GM12878 (cell line): ENCODE data around the gene DIS3L. TPM values are rescaled to one million over a fixed set of nuclear protein-coding genes. Genes with fewer than 3 reads are reported as not detected.

Experiments used
- ATAC-seq: fragments of 200-7000 bp; cut with Tn5 transposase; 3 replicates; pipeline ENCODE4 v1.9.1; 2020; ENCODE audit warnings: mild to moderate bottlenecking, moderate library complexity
- BruUV-seq: library from RNA; stranded (reverse); fragments of 400-500 nt; replicated peaks from 2 replicates; lab custom pipeline; 2021; lab: Mats Ljungman, UMichigan
- CTCF ChIA-PET: fragments of 300-600 bp; sonication (Branson Sonifier 250); formaldehyde crosslinking; extraction: SDS; loops from one replicate; lab custom pipeline; 2021; ENCODE audit warnings: inconsistent platforms; lab: Yijun Ruan, JAX
- POLR2A ChIA-PET: fragments of 350-600 bp; formaldehyde crosslinking; extraction: SDS; loops from one replicate; lab custom pipeline; 2021; ENCODE audit warnings: inconsistent platforms; lab: Charles Lee
- RAD21 ChIA-PET: fragments of 300-600 bp; sonication (Branson Sonifier 250); formaldehyde crosslinking; loops from one replicate; lab custom pipeline; 2023; ENCODE audit warnings: antibody characterized with exemption; ENCODE audit not compliant: unreplicated experiment; lab: Charles Lee
- SMC1A ChIA-PET: fragments of 300-600 bp; sonication (Branson Sonifier 250); formaldehyde crosslinking; loops from one replicate; lab custom pipeline; 2023; ENCODE audit not compliant: unreplicated experiment, uncharacterized antibody; lab: Charles Lee
- DNase-seq: peaks from one replicate; pipeline ENCODE4 v3.0.0-alpha.2; 2011; ENCODE audit warnings: low read depth, low spot score
- FAIRE-seq: peaks from 3 replicates; lab custom pipeline; 2011; peaks lifted over from hg19 to GRCh38; lab: Jason Lieb, UNC
- H2AFZ ChIP-seq: 2 replicates; pipeline ENCODE4 v1.6.0; 2011; ENCODE audit warnings: low read depth, low read length, control low read depth; ENCODE audit not compliant: control insufficient read depth
- H3K27ac ChIP-seq: 2 replicates; pipeline ENCODE4 v1.5.1; 2011; ENCODE audit warnings: control low read depth; ENCODE audit not compliant: control insufficient read depth, insufficient read depth
- H3K27me3 ChIP-seq, 2 experiments: replicated peaks in 1 of 2; 2 replicates each; pipeline versions ENCODE4 v1.6.0 to v1.6.1; 2011; ENCODE audit warnings: low read length in 1 of 2; ENCODE audit not compliant: control insufficient read depth in 2 of 2, insufficient read depth in 2 of 2
- H3K36me3 ChIP-seq, 2 experiments: 2 replicates each; pipeline ENCODE4 v1.5.1; 2011; ENCODE audit warnings: low read length in 1 of 2; ENCODE audit not compliant: control insufficient read depth in 2 of 2, insufficient read depth in 2 of 2
- H3K4me1 ChIP-seq: 2 replicates; pipeline ENCODE4 v1.6.1; 2011; ENCODE audit warnings: mild to moderate bottlenecking, low read length, moderate library complexity, mixed read lengths; ENCODE audit not compliant: control insufficient read depth, insufficient read depth
- H3K4me2 ChIP-seq: 2 replicates; pipeline ENCODE4 v1.6.0; 2011; ENCODE audit warnings: control low read depth; ENCODE audit not compliant: control insufficient read depth, insufficient read depth
- H3K4me3 ChIP-seq: fragments of 200-600 bp; sonication (generic); 2 replicates; pipeline ENCODE4 v1.5.1; 2016
- H3K79me2 ChIP-seq: 2 replicates; pipeline ENCODE4 v1.6.0; 2011; ENCODE audit warnings: low read length; ENCODE audit not compliant: control insufficient read depth, insufficient read depth
- H3K9ac ChIP-seq: 2 replicates; pipeline ENCODE4 v1.8.0; 2011; ENCODE audit warnings: low read length, control low read depth, mixed read lengths; ENCODE audit not compliant: control insufficient read depth, insufficient read depth
- H3K9me3 ChIP-seq: replicated peaks from 3 replicates; pipeline ENCODE4 v1.5.1; 2011; ENCODE audit warnings: mild to moderate bottlenecking, low read length; ENCODE audit not compliant: control insufficient read depth, insufficient read depth
- H4K20me1 ChIP-seq: 2 replicates; pipeline ENCODE4 v1.6.0; 2011; ENCODE audit not compliant: control insufficient read depth, insufficient read depth
- ASH2L ChIP-seq: fragments of 300-600, 200-600 bp; sonication (generic); IDR thresholded peaks from 2 replicates; pipeline ENCODE4 v1.6.1; 2017; ENCODE audit warnings: low read depth, mild to moderate bottlenecking, borderline replicate concordance
- CBX3 ChIP-seq: fragments of 200-600 bp; sonication (generic); IDR thresholded peaks from 2 replicates; pipeline ENCODE4 v1.6.1; 2016; ENCODE audit warnings: low read depth, borderline replicate concordance
- CHD2 ChIP-seq: IDR thresholded peaks from 2 replicates; pipeline ENCODE4 v1.6.1; 2011; ENCODE audit warnings: low read depth, low read length, improper control_type of control experiment, borderline replicate concordance
- MEF2A ChIP-seq: IDR thresholded peaks from 2 replicates; pipeline ENCODE4 v1.6.1; 2011; ENCODE audit warnings: low read depth, mild to moderate bottlenecking, low read length, moderate library complexity; ENCODE audit not compliant: insufficient read depth
- MTA2 ChIP-seq: fragments of 450-650 bp; IDR thresholded peaks from 2 replicates; pipeline ENCODE4 v1.6.1; 2016; ENCODE audit warnings: low read depth, mild to moderate bottlenecking, moderate library complexity
- MTA3 ChIP-seq: IDR thresholded peaks from 2 replicates; pipeline ENCODE4 v1.6.1; 2012; ENCODE audit warnings: low read length, inconsistent platforms, borderline replicate concordance
- NFXL1 ChIP-seq: fragments of 450-650 bp; IDR thresholded peaks from 2 replicates; pipeline ENCODE4 v1.6.1; 2017; ENCODE audit warnings: antibody characterized with exemption, mild to moderate bottlenecking, borderline replicate concordance
- PAX8 ChIP-seq: fragments of 450-650 bp; IDR thresholded peaks from 2 replicates; pipeline ENCODE4 v1.6.1; 2017; ENCODE audit warnings: mild to moderate bottlenecking, moderate library complexity
- RAD21 ChIP-seq: IDR thresholded peaks from 2 replicates; pipeline ENCODE4 v1.6.1; 2011; ENCODE audit warnings: mild to moderate bottlenecking, low read depth, low read length, moderate library complexity; ENCODE audit not compliant: insufficient read depth
- RBBP5 ChIP-seq: fragments of 200-600 bp; sonication (generic); conservative IDR thresholded peaks from 2 replicates; pipeline ENCODE4 v1.6.1; 2016
- SMARCA5 ChIP-seq: fragments of 450-650 bp; IDR thresholded peaks from 2 replicates; pipeline ENCODE4 v1.6.1; 2017; ENCODE audit warnings: mild to moderate bottlenecking
- STAT1 ChIP-seq: fragments of 450-650 bp; conservative IDR thresholded peaks from 2 replicates; pipeline ENCODE4 v1.6.1; 2014; ENCODE audit warnings: antibody characterized with exemption, mild to moderate bottlenecking
- STAT3 ChIP-seq: IDR thresholded peaks from 2 replicates; pipeline ENCODE4 v1.6.1; 2011; ENCODE audit warnings: low read depth, low read length, improper control_type of control experiment
- TBL1XR1 ChIP-seq: IDR thresholded peaks from 2 replicates; pipeline ENCODE4 v1.6.1; 2012; ENCODE audit warnings: low read depth, low read length, improper control_type of control experiment
- ZNF207 ChIP-seq: fragments of 450-650 bp; IDR thresholded peaks from 2 replicates; pipeline ENCODE4 v1.6.1; 2014; ENCODE audit warnings: antibody characterized with exemption, mild to moderate bottlenecking, borderline replicate concordance
- ZNF687 ChIP-seq: fragments of 450-650 bp; IDR thresholded peaks from 2 replicates; pipeline ENCODE4 v1.6.1; 2017; ENCODE audit warnings: mild to moderate bottlenecking, moderate library complexity
- ZZZ3 ChIP-seq: IDR thresholded peaks from 2 replicates; pipeline ENCODE4 v1.6.1; 2011; ENCODE audit warnings: low read depth; ENCODE audit not compliant: control insufficient read depth, insufficient read length
- WGBS: methylation state at CpG from one replicate; pipeline ENCODE4 v1.1.6; 2016; ENCODE audit warnings: low lambda C conversion rate; ENCODE audit not compliant: insufficient replicate concordance, insufficient coverage; ENCODE audit errors: missing lambda C conversion rate; 5-methylcytosine and 5-hydroxymethylcytosine counted together
- in situ Hi-C: fragments of 300-500 bp; cut with MboI; formaldehyde crosslinking; loops from 9 replicates; pipeline ENCODE4 v1.14.3; 2018; ENCODE audit warnings: mixed read lengths
- intact Hi-C: fragments of 100-400 bp; cut with micrococcal nuclease; formaldehyde crosslinking; loops from one replicate; pipeline ENCODE4 v1.14.2; 2022; ENCODE audit not compliant: unreplicated experiment
- polyA plus RNA-seq, 11 experiments: library from polyadenylated mRNA; depleted of rRNA in 4 of 11; unstranded in 6 of 11; stranded (reverse) in 5 of 11; fragments of >200 nt; fragmentation: Nextera tagmentation in 4 of 11; fragmentation: Illumina TruSeq in 1 of 11; extraction: Ambion mirVana in 4 of 11; extraction: Trizol in 1 of 11; gene quantifications; 1 replicate in 1 of 11; 2 replicates in 10 of 11; pipeline versions ENCODE4 v1.2.1 to v1.2.3, GENCODE V29; 2011 to 2016; ENCODE audit warnings: inconsistent platforms in 2 of 11, missing spikeins in 2 of 11, low read depth in 1 of 11
- total RNA-seq, 4 experiments: library from RNA; depleted of rRNA in 3 of 4; stranded (reverse); fragments of >200 nt in 3 of 4; fragmentation: Illumina TruSeq in 1 of 4; extraction: Trizol in 1 of 4; gene quantifications; 2 replicates each; pipeline versions ENCODE4 v1.2.1 to v1.2.3, GENCODE V29; 2013 to 2021

DIS3L gene
- total and polyA plus RNA-seq, 10 of the 15 experiments (the other 5 are each of a cell fraction or from before 2014, with no cell fraction given): 7.6 to 33.7 (median 25.5) TPM

GRCh38 chr15:66374179-66374578 is 80.8 kb downstream of the DIS3L start (continued):
- TF ChIP-seq RAD21 (no peak), CHD2 (no peak), ZNF207 (no peak), MTA2 (no peak), TBL1XR1 (no peak), ASH2L (no peak)
- TF ChIP-seq, all 136 proteins: peak for 0

- H3K9me3 ChIP-seq: peaks cover 2% of the 10 kb centered on the region; the same call in 2 of the 3 replicates
- ATAC-seq: no peak
- H3K9ac ChIP-seq: no peak overlapping the region
- no peak overlapping the region for H3K4me2 ChIP-seq
- no peak for TF ChIP-seq CBX3
- TF ChIP-seq STAT3: no peak
- TF ChIP-seq STAT1: no peak
- no peak for TF ChIP-seq MEF2A
- no peak for TF ChIP-seq MTA3
- no peak for TF ChIP-seq ZZZ3
- no peak for TF ChIP-seq SMARCA5
- no peak for TF ChIP-seq NFXL1
- TF ChIP-seq RBBP5: no peak
- no peak for TF ChIP-seq ZNF687
- no peak for TF ChIP-seq PAX8
- BruUV-seq: no TSS peak
- no peaks in the 10 kb centered on the region for H3K27me3 ChIP-seq
- in situ Hi-C loops: no loop called here
- H3K4me3 ChIP-seq: no peak overlapping the region
- CTCF ChIA-PET: no interaction called here
- POLR2A ChIA-PET: no interaction called here
- no peaks in the 10 kb centered on the region for H3K36me3 ChIP-seq
- FAIRE-seq: no peak
- no peak for DNase-seq
- intact Hi-C loops: no loop called here
- no peak overlapping the region for H2AFZ ChIP-seq
- H3K79me2 ChIP-seq: no peaks in the 10 kb centered on the region
- WGBS: 94% methylated on average over 7 of the region's 7 CpGs
- H4K20me1 ChIP-seq: no peaks in the 10 kb centered on the region
- SMC1A ChIA-PET: interaction anchor here (0.6 kb wide), 1 partner anchor 458 kb away, joined by 3 read pairs; no protein-coding TSS in a partner anchor
- H3K27ac ChIP-seq: no peak overlapping the region
- no peaks in the 10 kb centered on the region for H3K4me1 ChIP-seq
- RAD21 ChIA-PET: no interaction called here
Measured at GRCh38 chr15:66378814-66379430, 85.6 kb downstream of the DIS3L start.
